ENCODE results near the gene HIC1. TPM values are rescaled to one million over a fixed set of nuclear protein-coding genes. Genes with fewer than 3 reads are reported as not detected.

The HIC1 gene
- total RNA-seq, 5 donors from 2014 or later (not counting 1 experiment from before 2014, with no cell fraction given) = 3.2 to 12.3 (median 8.4) TPM

- ATAC-seq (replicated peaks in 1 of 4) = no peak
- peaks cover 0 to 14% of the 10 kb centered on the region in 2 donors for H3K36me3 ChIP-seq (ENCODE audit: control insufficient read depth in 2 of 2, extremely low read depth in 1 of 2, insufficient read depth in 1 of 2, low read length in 1 of 2)
- POLR2A ChIA-PET = no interaction called here
- no peak overlapping the region for H3K4me3 ChIP-seq (ENCODE audit: control insufficient read depth in 1 of 2, extremely low read depth in 1 of 2, low read length in 1 of 2)
- 100% methylated on average over 2 of the region's 6 CpGs for WGBS (ENCODE audit: insufficient coverage)
- no peak overlapping the region for H3K27ac ChIP-seq (ENCODE audit: low read length)
- H3K9me3 ChIP-seq = no peaks in the 10 kb centered on the region
- Mint-ChIP-seq H3K36me3 (peaks cover 16% of the 10 kb centered on the region), H3K9me3 (no peaks in the 10 kb centered on the region), H3K4me1 (peaks cover 0 to 3% (median 0%) of the 10 kb centered on the region in 3 donors), H3K27me3 (no peaks in the 10 kb centered on the region), H3K27ac (no peak overlapping the region), H3K4me3 (no peak overlapping the region)
- DNase-seq = no peak
- H3K27me3 ChIP-seq (replicated peaks in 1 of 2; ENCODE audit: control insufficient read depth in 2 of 2, extremely low read depth in 1 of 2, insufficient read depth in 2 of 2, low read length in 1 of 2) = no peaks in the 10 kb centered on the region
- no peaks in the 10 kb centered on the region for H3K4me1 ChIP-seq (ENCODE audit: control insufficient read depth in 1 of 2, extremely low read depth in 1 of 2, insufficient read depth in 2 of 2, low read length in 2 of 2)
- CTCF ChIA-PET = interaction anchor here in 1 of 2 donors (0.6 kb wide), 1 partner anchor 134 kb away, joined by 4 read pairs; no protein-coding TSS in a partner anchor
Measured at GRCh38 chr17:2110436-2110835, 55.5 kb downstream of the HIC1 start.

GRCh38 chr17:2111691-2112090, 56.8 kb downstream of the HIC1 start:
- H3K9me3 Mint-ChIP-seq = no peaks in the 10 kb centered on the region
- POLR2A ChIA-PET = no interaction called here
- no peak overlapping the region for H3K4me3 Mint-ChIP-seq
- no peaks in the 10 kb centered on the region for H3K4me1 Mint-ChIP-seq
- Histone ChIP-seq H3K27me3 (replicated peaks in 1 of 2; ENCODE audit: control insufficient read depth in 2 of 2, extremely low read depth in 1 of 2, insufficient read depth in 2 of 2, low read length in 1 of 2) (no peaks in the 10 kb centered on the region), H3K27ac (ENCODE audit: low read length) (no peak overlapping the region), H3K4me1 (ENCODE audit: control insufficient read depth in 1 of 2, extremely low read depth in 1 of 2, insufficient read depth in 2 of 2, low read length in 2 of 2) (no peaks in the 10 kb centered on the region), H3K9me3 (no peaks in the 10 kb centered on the region), H3K4me3 (ENCODE audit: control insufficient read depth in 1 of 2, extremely low read depth in 1 of 2, low read length in 1 of 2) (no peak overlapping the region), H3K36me3 (ENCODE audit: control insufficient read depth in 2 of 2, extremely low read depth in 1 of 2, insufficient read depth in 1 of 2, low read length in 1 of 2) (peaks cover 0 to 7% of the 10 kb centered on the region in 2 donors)
- DNase-seq (no peak), ATAC-seq (replicated peaks in 1 of 4) (no peak)
- no peaks in the 10 kb centered on the region for H3K27me3 Mint-ChIP-seq
- CTCF ChIA-PET = no interaction called here
- H3K36me3 Mint-ChIP-seq = peaks cover 15% of the 10 kb centered on the region
- WGBS (ENCODE audit: insufficient coverage) = 96% methylated on average over 4 of the region's 5 CpGs
- no peak overlapping the region for H3K27ac Mint-ChIP-seq

Other genes starting within 250 kb of the HIC1 start
- gene SMYD4, start 225.2 kb upstream of the HIC1 start, total RNA-seq = 10 to 100 TPM; 24.4 to 42.7 (median 38.5) TPM
- gene RPA1, start 225.1 kb upstream of the HIC1 start, total RNA-seq = 100 to 1,000 TPM in 3 of 5 donors, 10 to 100 TPM in 2; 78.9 to 124 (median 107) TPM
- 1 to 10 TPM in 2 of 5 donors, under 1 TPM in 3; 0.43 to 1.1 (median 0.63) TPM for gene RTN4RL1, start 29.8 kb upstream of the HIC1 start, total RNA-seq
- 100 to 1,000 TPM in 2 of 5 donors, 10 to 100 TPM in 3; 84.6 to 116 (median 94.2) TPM for gene DPH1, start 24.9 kb upstream of the HIC1 start, total RNA-seq
- gene OVCA2, start 13.1 kb upstream of the HIC1 start, total RNA-seq = 10 to 100 TPM; 31.0 to 36.8 (median 31.8) TPM
- 10 to 100 TPM; 42.7 to 55.4 (median 45.9) TPM for gene SMG6, start 248.7 kb downstream of the HIC1 start, total RNA-seq
- gene SRR, start 248.8 kb downstream of the HIC1 start, total RNA-seq = 1 to 10 TPM; 3.5 to 8.8 (median 5.2) TPM